HL-60 (cell line): ENCODE data around the gene CAMTA1.
"Not testable (repeated sequence)": the region's sequence is repeated elsewhere in the genome, so short reads cannot be mapped to it uniquely, and the experiment has no call there.

Experiments used
- DNase-seq, 2 experiments: peaks; one replicate each; pipeline ENCODE4 v3.0.0-alpha.2; 2010 to 2020; ENCODE audit warnings: low read depth in 1 of 2, low spot score in 1 of 2
- H3K27ac ChIP-seq: fragments of 250-450 bp; sonication (Bioruptor Pico); replicated peaks from 2 replicates; pipeline ENCODE4 v1.5.1; 2020; ENCODE audit warnings: mild to moderate bottlenecking, moderate library complexity
- H3K27me3 ChIP-seq: fragments of 250-450 bp; sonication (Bioruptor Pico); 2 replicates; pipeline ENCODE4 v1.5.1; 2021; ENCODE audit warnings: mild to moderate bottlenecking, moderate library complexity; ENCODE audit not compliant: insufficient read depth, poor library complexity, severe bottlenecking
- H3K4me3 ChIP-seq: replicated peaks from 2 replicates; pipeline ENCODE4 v1.5.1; 2011; ENCODE audit warnings: mild to moderate bottlenecking, control low read depth, low read length; ENCODE audit not compliant: insufficient read depth
- GABPA ChIP-seq: IDR thresholded peaks from 2 replicates; pipeline ENCODE4 v1.6.1; 2012; ENCODE audit warnings: low read depth
- POLR2AphosphoS5 ChIP-seq: IDR thresholded peaks from 2 replicates; pipeline ENCODE4 v1.6.1; 2012; ENCODE audit warnings: low read depth
- SPI1 ChIP-seq: IDR thresholded peaks from 2 replicates; pipeline ENCODE4 v1.6.1; 2012; ENCODE audit warnings: low read depth, mild to moderate bottlenecking, borderline replicate concordance
- TF ChIP-seq, protein P1 (sequence below): IDR thresholded peaks from one replicate; pipeline ENCODE4 v1.5.1; 2011; ENCODE audit warnings: low read length, control low read depth, inconsistent platforms; ENCODE audit not compliant: insufficient read depth
- TF ChIP-seq, protein P2 (sequence below): IDR thresholded peaks from 2 replicates; pipeline ENCODE4 v1.6.1; 2012; ENCODE audit warnings: low read depth; ENCODE audit not compliant: insufficient replicate concordance

Gene CAMTA1

DNA sequence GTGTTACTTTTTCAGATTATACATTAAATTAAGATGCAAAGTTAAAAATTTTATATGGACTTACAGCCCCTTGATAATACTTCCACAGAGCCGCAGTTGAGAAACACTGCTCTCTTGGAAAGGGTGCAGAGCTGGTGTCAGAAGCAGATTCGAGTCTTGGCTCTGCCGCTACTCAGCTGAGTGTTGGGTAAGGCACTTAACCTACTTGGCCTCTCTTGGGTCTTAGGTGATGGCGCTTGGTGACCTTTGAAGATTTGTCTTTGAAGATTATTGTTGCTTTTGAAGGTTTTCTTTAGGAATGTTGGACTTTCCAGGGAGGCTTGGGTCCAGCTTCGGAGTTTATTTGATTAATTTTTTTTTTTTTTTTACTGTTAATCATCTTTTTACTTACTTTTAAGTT lies 48.5 kb downstream of the CAMTA1 start:
- Histone ChIP-seq H3K27me3 (no peaks in the 10 kb centered on the region), H3K27ac (no peak overlapping the region), H3K4me3 (no peak overlapping the region)
- DNase-seq: no peak
- TF ChIP-seq GABPA (no peak), SPI1 (no peak)
- TF ChIP-seq, protein P1, sequence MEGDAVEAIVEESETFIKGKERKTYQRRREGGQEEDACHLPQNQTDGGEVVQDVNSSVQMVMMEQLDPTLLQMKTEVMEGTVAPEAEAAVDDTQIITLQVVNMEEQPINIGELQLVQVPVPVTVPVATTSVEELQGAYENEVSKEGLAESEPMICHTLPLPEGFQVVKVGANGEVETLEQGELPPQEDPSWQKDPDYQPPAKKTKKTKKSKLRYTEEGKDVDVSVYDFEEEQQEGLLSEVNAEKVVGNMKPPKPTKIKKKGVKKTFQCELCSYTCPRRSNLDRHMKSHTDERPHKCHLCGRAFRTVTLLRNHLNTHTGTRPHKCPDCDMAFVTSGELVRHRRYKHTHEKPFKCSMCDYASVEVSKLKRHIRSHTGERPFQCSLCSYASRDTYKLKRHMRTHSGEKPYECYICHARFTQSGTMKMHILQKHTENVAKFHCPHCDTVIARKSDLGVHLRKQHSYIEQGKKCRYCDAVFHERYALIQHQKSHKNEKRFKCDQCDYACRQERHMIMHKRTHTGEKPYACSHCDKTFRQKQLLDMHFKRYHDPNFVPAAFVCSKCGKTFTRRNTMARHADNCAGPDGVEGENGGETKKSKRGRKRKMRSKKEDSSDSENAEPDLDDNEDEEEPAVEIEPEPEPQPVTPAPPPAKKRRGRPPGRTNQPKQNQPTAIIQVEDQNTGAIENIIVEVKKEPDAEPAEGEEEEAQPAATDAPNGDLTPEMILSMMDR: no peak

DNA sequence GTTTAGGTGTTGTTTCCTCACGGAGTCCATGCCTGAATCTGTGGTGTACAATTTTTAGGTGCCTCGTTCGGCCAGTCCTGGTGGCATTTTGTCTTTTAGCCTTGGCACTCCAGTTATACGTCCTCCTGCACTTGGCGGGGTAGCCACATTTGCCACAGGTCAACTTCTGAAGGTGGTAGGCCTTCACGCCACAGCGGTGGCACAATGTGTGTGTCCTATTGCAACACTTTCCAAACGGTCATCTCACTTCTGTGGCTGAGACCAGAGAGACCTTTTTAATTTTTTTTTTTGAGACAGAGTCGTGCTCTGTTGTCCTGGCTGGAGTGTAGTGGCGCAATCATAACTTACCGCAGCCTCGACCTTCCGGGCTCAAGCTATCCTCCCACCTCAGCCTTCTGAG lies 49.1 kb downstream of the CAMTA1 start:
- no peak overlapping the region for H3K27ac ChIP-seq
- TF ChIP-seq SPI1: no peak
- TF ChIP-seq GABPA: no peak
- TF ChIP-seq POLR2AphosphoS5: no peak
- TF ChIP-seq, protein P1: no peak
- peak; percentile 8 to 29 for DNase-seq
- no peak overlapping the region for H3K4me3 ChIP-seq
- H3K27me3 ChIP-seq: no peaks in the 10 kb centered on the region

DNA sequence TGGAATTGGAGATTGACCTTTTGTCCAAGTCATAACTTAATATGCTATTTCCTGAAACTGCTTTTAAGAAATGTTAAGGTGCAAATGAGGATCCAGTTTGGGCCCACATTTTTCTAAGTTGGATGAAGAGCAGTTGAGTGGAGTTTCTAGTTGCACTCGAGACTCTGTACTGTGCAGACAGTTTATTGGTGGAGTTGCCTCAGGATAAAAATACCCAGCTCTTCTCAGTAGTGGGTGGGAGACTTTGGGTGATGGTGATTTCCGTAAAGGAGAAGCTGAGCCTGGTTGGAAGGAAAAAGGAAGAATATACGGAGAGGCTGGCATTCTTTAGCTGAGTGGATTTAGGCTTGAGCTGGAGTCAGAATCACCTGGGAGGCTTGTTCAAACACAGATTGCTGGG lies 49.9 kb downstream of the CAMTA1 start:
- Histone ChIP-seq H3K4me3 (no peak overlapping the region), H3K27ac (no peak overlapping the region), H3K27me3 (no peaks in the 10 kb centered on the region)
- no peak for DNase-seq
- TF ChIP-seq POLR2AphosphoS5 (no peak), SPI1 (no peak), GABPA (no peak)
- TF ChIP-seq, protein P1: no peak
- TF ChIP-seq, protein P2, sequence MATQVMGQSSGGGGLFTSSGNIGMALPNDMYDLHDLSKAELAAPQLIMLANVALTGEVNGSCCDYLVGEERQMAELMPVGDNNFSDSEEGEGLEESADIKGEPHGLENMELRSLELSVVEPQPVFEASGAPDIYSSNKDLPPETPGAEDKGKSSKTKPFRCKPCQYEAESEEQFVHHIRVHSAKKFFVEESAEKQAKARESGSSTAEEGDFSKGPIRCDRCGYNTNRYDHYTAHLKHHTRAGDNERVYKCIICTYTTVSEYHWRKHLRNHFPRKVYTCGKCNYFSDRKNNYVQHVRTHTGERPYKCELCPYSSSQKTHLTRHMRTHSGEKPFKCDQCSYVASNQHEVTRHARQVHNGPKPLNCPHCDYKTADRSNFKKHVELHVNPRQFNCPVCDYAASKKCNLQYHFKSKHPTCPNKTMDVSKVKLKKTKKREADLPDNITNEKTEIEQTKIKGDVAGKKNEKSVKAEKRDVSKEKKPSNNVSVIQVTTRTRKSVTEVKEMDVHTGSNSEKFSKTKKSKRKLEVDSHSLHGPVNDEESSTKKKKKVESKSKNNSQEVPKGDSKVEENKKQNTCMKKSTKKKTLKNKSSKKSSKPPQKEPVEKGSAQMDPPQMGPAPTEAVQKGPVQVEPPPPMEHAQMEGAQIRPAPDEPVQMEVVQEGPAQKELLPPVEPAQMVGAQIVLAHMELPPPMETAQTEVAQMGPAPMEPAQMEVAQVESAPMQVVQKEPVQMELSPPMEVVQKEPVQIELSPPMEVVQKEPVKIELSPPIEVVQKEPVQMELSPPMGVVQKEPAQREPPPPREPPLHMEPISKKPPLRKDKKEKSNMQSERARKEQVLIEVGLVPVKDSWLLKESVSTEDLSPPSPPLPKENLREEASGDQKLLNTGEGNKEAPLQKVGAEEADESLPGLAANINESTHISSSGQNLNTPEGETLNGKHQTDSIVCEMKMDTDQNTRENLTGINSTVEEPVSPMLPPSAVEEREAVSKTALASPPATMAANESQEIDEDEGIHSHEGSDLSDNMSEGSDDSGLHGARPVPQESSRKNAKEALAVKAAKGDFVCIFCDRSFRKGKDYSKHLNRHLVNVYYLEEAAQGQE: no peak

DNA sequence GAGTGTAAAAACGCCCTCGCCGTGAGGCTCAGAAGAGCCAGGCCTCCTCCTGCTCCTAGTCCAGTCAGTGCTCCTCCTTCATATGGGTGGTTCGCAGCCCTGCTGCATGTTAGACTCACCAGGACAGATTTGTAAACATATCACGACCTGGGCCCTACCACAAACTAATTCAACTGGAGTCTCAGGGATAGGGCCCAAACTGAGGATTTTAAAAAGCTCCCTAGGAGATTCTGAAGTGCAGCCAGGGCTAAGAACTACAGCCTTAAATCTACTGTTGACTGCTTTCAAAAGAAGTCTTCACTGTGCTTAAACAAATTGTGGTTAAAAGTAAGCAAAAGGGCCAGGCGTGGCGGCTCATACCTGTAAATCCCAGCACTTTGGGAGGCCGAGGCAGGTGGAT lies 57.0 kb downstream of the CAMTA1 start:
- no peak overlapping the region for H3K27ac ChIP-seq
- TF ChIP-seq, protein P1: no peak
- no peak for TF ChIP-seq GABPA
- TF ChIP-seq, protein P2: no peak
- no peak for TF ChIP-seq POLR2AphosphoS5
- no peak for TF ChIP-seq SPI1

DNA sequence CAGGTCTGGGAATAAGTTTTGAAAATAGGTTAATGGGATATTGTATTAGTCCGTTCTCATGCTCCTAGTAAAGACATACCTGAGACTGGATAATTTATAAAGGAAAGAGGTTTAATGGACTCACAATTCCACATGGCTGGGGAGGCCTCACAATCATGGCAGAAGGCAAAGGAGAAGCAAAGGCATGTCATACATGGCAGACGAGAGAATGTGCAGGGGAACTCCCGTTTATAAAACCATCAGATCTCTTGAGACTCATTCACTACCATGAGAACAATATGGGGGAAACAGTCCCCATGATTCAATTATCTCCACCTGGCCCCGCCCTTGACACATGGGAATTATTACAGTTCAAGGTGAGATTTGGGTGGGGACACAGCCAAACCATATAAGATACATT lies 60.5 kb downstream of the CAMTA1 start:
- not testable (repeated sequence) for DNase-seq, H3K4me3 ChIP-seq, H3K27me3 ChIP-seq, H3K27ac ChIP-seq

More for the DNA sequence above, 57.0 kb downstream of the CAMTA1 start:
- DNase-seq: no peak
- Histone ChIP-seq H3K4me3 (no peak overlapping the region), H3K27me3 (no peaks in the 10 kb centered on the region)
